DMS 273 (cell line): ENCODE data around the gene ANKRD27.
"Not testable (repeated sequence)": the region's sequence is repeated elsewhere in the genome, so short reads cannot be mapped to it uniquely, and the experiment has no call there.

Experiments
- DNase-seq: peaks from one replicate; lab custom pipeline; 2025; ENCODE audit not compliant: unreplicated experiment; lab: John Stamatoyannopoulos, UW

The ANKRD27 gene

DNA sequence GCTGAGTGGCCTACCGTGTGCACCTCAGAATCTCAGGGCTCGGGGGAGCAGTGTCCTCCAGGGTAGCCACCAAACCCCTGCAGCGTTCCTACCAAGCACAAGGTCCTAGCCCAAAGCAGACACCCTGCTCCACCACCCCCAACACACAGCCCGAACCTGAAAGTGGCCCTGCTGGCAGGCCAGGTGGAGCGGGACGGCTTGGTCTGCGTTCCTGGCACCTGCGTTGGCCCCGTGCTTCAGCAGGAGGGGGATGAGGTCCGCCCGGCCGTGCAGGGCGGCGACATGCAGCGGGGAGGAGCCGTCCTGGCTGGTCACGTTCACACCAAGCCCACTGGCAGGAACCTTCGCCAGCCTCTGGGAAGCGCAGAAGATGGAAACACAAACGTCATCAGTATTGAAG is 67.5 kb downstream of the ANKRD27 start:
- no peak for DNase-seq

DNA sequence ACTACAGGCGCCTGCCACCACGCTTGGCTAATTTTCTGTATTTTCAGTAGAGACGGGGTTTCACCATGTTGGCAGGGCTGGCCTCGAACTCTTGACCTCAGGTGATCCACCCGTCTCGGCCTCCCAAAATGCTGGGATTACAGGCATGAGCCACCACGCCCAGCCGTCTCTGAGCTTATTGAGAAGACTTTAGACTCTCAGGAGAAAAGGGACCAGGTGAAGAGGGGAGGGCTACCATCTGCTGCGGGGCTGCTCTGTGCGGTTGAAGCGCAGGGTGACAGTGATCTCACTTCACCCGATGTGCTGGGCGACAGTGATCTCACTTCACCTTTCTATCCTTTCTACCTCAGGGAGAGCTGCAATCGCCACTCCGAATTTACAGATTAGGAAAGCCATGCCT is 68.7 kb downstream of the ANKRD27 start:
- DNase-seq: no peak

DNA sequence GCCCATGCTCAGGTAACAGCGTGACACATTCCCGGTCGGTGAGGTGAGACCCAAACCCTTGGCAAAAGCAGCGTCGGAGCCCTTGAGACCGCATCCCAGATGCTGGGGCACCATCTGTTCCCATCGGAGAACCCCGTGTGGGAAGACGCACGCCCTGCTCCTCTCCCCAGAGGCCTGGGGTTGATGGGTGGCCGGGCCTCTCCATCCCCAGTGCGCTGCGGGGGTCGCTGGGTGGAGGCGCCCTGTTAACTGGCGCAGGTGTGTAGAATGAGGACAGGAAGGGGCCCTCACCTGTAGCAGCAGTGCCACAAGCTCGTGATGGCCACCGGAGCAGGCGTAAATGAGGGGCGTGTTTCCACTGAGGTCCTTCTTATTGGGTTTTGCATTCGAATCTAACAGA is 69.4 kb downstream of the ANKRD27 start:
- DNase-seq: no peak

DNA sequence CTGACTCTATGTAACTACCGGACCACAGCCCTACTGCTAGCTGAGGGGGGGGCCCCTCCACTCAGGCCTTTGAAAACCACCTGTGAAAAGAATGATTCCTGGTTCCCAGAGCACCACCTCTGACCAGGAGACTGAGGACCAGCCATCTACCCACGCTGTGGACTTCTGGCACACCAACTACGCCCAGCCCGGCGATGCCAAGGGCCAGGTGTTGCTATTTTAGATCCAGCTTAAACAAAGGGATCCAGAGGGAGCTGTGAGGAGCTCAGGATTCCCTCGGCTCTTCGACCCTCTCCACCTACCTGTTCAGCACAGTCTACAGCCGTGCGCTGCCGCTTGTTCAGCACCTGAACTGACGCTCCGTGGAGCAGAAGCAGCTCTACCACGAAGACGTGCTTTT is 71.0 kb downstream of the ANKRD27 start:
- no peak for DNase-seq

DNA sequence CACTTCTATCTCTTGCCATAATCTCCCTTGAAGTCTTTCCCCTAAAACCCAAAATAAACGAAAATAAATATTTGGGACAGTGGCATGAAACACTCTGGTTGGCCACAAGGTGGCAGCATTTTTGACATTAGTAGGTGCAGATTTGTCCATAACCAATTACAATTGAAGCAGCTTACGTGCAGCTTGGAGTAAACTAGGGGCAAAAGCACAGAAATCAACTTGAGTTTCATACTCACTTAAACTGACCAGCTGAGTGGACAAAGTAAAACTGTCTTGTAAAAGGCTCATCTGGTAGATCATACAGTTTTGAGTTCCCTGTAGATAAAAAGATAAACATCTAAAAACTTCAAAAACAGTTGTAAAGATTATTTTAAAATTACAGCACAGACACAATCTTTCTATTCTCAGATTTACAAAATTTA is 75.2 kb downstream of the ANKRD27 start:
- peak; percentile 75 for DNase-seq

DNA sequence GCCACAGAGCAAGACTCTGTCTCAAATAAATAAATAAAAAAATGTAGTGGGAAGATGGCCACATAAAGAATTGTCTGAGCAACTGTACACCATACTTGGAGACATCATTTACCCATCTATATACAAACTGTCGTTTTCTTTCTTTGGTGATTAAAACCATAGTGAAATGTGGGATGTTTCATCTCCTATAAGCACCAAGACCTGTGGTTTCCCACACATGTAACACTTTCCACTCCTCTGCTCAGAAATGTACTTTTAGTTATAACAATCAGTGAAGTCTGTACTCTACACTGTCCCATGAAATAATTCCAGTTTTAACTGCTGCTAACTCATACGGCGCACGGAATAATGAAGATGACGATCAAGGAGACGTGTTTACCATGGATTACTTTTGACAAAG is 75.7 kb downstream of the ANKRD27 start:
- DNase-seq: no peak

DNA sequence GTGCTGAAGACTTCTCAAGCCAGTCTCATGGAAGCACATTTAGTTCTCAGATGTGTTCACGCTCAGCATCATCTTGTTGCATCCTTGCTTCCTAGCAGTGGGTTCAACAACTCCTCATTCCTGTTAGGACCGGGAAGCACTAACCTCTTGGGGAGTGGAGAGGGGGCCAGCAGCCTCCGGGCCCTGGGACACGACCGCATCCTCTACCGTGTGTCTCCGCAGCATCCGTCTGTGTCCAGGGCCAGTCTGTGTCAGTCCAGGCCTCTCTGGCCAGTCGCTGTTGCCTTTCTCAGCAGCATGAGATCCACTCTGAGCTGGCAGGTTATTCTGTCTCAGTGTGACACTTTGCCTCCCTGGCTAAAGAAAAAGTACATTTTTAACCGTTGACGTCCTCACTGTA is 77.0 kb downstream of the ANKRD27 start:
- no peak for DNase-seq

DNA sequence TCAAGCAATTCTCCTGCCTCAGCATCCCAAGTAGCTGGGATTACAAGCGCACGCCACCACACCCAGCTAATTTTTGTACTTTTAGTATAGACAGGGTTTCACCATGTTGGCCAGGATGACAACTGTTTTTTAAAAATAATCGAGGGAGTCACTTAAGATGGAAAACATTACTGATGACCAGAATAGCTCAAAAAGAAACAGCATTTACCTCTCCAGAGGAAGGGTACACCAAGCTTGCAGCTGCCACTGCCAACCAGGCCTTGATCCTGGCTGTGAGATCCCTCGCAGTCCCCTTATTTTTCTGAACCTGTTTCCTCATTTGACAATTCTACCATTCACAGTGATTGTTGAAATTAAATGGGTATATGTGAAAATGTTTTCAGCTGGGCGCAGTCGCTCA is 79.5 kb downstream of the ANKRD27 start:
- DNase-seq: no peak

DNA sequence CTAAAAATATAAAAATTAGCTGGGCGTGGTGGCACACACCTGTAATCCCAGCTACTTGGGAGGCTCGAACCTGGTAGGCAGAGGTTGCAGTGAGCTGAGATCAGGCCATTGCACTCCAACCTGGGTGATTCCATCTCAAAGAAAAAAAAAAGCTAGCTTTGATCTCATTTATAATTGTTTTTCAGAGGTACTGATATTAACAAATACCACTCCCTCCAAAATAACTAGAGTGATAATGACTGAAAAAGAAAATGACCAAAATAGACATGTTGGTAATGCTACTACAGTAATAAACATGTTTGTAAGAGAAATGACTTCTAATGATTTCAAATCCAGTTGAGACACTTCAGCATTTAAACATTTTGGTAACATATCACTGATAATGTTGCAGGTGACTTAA is 81.0 kb downstream of the ANKRD27 start:
- DNase-seq: no peak

DNA sequence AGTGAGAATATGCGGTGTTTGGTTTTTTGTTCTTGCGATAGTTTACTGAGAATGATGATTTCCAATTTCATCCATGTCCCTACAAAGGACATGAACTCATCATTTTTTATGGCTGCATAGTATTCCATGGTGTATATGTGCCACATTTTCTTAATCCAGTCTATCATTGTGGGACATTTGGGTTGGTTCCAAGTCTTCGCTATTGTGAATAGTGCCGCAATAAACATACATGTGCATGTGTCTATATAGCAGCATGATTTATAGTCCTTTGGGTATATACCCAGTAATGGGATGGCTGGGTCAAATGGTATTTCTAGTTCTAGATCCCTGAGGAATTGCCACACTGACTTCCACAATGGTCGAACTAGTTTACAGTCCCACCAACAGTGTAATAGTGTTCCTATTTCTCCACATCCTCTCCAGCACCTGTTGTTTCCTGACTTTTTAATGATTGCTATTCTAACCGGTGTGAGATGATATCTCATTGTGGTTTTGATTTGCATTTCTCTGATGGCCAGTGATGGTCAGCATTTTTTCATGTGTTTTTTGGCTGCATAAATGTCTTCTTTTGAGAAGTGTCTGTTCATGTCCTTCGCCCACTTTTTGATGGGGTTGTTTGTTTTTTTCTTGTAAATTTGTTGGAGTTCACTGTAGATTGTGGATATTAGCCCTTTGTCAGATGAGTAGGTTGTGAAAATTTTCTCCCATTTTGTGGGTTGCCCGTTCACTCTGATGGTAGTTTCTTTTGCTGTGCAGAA is 87.1 kb downstream of the ANKRD27 start:
- DNase-seq: not testable (repeated sequence)

DNA sequence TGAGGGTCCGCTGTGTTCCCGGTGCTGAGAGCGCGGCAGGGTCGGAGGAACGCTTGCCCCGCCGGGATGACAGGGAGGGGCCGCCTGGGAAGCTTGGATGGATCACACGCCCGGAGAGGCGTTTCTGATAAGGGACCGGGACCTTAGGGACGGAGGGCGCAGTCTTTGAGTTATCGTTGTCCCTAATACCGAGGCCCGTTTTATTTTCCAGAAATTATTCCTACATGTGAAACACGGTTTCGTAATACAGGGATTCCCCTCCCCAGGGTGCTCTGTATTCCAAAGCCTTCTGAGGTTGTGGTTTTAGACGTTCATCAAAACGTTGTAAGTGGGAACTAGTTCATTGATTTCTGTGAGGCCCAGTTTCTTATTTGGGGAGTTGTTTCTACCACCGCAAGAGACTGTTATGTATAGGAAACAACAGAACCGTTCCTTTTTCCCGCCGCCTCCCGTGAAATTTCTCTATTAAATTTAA is 93.2 kb downstream of the ANKRD27 start:
- peak; percentile 49 for DNase-seq

DNA sequence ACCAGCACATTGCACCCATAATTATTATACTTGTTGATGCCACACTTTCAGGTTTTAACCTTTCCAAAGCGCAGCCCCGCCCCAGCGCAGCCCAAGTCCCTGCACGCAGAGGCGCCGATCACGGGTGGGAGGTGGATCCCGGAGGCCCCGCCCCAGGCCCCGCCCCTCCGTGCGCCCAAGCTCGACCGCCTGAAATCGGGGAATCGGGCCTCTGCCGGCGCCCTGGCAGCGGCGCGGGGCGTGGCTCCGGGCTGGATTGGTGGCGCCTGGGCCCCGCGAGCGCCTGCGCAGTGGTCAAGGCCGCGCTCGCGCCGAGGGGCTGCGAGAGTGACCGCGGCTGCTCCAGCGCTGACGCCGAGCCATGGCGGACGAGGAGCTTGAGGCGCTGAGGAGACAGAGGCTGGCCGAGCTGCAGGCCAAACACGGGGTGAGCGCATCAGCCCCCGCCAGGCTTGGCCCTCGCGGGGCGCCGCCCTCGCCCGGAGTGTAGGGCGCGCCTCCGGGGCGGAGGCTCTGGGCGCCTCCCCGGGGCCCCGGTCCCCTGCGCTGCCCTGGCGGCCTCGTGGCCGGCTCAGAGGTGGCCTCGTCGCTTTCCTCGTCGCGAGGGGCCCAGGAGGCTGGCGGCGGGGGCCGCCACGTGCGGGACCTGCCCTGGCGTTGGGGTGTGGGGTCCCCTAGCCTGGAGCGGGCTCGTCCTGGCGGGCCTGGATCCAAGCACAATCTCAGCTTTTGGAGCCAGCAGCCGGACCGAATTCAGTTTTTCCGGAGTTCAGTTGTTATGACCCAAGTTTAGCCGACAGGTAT is 93.9 kb downstream of the ANKRD27 start, which contains the start of gene PDCD5:
Gene PDCD5 (plus strand): TSS at position 290 of the 804 bp plus-strand sequence. CDS start 72 bp downstream, at position 362.
- peak; percentile 98 for DNase-seq

DNA sequence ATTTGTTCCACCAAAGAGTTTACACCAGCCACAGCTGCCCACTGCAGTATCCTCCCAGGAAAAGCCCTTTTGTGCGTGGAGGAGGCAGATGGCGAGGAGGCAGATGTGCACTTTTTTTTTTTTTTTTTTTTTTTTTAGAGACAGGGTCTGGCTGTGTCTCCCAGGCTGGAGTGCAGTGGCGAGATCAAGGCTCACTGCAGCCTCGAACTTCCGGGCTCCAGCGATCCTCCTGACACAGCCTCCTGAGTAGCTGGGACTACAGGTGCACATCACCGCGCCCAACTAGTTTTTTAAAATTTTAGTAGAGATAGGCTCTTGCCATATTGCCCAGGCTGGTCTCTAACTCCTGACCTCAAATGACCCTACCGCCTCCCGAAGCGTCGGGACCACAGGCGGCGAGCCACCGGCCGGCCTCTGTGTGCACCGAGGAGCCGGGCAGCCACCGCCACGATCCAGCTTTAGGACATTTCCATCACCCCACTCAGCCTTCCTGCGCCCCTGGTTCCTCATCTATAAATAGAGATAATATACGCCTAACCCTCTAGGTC is 94.6 kb downstream of the ANKRD27 start:
- peak; percentile 62 for DNase-seq

DNA sequence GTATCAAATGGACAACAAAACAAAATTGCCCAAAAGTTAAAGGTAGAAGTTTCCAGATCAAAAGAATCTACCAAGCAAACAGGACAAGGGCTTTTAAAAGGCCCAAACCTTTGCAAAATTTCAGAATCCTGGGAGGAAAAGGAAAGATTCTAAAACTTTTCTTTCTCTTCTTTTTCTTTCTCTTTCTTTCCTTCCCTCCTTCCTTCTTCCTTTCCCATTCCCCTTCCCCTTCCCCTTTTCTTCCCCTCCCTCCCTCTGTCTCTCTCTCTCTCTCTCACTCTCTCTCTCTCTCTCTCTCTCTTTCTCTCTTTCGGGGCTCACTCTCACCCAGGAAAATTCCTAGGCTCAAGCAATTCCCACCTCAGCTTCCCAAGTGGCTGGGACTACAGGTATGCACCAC is 98.2 kb downstream of the ANKRD27 start:
- DNase-seq: no peak

DNA sequence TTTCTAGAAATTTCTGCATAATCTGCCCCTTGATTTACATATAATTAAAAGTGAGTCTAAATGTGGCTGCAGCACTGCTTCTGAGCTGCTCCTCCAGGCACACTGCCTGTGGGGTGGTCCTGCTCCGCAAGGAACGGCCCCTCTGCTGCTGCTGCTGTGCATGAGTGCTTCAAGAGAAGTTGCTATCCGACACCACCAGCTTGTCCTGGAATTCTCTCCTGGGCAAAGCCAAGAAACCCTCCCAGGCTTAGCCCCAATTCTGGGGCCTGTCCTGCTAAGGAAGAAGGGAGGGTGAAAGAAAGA is 101.5 kb downstream of the ANKRD27 start:
- DNase-seq: no peak

DNA sequence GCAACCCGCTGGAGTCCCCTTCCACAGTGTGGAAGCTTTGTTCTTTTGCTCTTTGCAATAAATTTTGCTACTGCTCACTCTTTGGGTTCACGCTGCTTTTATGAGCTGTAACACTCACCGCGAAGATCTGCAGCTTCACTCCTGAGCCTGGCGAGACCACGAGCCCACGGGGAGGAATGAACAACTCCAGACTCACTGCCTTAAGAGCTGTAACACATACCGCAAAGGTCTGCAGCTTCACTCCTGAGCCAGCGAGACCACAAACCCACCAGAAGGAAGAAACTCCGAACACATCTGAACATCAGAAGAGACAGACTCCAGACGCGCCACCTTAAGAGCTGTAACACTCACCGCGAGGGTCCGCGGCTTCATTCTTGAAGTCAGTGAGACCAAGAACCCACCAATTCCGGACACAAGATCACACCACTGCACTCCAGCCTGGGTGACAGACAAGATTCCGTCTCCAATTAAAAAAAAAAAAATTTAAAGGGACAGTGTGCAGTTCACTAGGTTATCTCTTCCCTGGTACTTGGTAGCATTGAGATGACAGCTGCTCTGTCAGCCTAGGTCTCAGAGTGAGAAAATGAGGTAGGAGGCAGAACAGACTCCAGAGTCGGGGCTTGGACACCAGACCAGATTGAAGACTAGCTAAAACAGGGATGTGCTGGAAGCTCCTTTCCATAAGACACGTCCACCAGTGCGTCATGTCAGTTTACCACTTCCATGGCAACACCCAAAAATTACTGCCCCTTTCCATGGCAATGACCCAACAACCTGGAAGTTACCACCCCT is 102.1 kb downstream of the ANKRD27 start:
- DNase-seq: not testable (repeated sequence)

DNA sequence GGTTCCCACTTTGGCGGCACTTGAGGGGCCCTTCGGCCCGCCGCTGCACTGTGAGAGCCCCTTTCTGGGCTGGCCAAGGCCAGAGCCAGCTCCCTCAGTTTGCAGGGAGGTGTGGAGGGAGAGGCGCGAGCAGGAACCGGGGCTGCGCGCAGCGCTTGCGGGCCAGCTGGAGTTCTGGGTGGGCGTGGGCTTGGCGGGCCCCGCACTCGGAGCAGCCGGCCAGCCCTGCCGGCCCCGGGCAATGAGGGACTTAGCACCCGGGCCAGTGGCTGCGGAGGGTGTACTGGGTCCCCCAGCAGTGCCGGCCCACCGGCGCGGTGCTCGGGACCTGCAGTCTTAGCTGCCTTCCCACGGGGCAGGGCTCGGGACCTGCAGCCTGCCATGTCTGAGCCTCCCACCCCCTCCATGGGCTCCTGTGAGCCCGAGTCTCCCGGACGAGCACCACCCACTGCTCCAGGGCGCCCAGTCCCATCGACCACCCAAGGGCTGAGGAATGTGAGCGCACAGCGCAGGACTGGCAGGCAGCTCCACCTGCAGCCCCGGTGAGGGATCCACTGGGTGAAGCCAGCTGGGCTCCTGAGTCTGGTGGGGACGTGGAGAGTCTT is 103.4 kb downstream of the ANKRD27 start:
- not testable (repeated sequence) for DNase-seq

DNA sequence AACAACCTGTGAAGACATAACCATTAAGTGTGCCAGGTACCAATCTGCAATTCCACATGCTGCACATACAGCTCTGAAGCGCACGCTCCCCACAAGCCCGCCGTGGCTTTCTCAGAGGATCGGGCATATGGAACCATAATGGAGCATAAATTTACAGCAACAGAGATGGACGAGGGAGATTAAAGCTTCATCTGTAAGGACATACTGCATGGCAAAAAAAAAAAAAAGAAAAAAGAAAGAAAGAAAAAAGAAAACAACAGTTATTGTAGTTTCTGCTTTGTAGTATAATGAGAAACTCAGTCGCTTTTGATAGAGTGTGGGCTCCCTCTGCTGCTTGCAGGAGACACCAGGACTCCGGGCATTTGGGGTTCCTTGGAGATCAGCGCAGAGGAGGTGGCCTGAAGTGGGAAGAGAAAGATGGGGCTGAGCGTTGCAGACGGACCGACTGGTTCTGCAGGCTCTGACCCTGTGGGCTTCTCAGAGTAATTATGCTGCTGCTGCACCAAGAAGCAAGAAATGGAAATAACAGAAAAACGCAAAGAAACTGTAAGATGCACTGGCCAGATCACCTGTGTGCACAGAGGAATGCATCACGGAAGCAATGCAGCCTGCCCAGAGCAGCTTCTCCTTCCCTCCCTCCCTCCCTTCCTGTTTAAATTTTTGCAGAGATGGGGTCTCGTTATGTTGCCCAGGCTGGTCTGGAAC is 104.7 kb downstream of the ANKRD27 start:
- peak; percentile 85 for DNase-seq

DNA sequence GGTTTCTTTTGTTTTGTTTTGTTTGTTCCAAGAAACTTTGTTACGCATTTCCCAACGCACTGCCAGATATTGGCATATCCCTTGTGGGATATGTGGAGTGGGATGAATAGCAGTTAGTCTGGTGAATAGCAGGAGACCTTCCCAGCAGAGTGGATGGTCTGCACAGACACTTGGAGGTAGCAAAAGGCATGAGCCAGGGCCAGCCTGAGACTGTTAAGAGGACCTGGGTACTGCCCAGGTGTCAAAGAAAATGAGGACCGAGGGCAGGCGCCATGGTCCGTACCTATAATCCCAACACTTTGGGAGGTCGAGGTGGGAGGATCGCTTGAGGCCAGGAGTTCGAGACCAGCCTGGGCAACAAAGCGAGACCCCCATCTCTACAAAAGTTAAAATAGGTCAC is 107.5 kb downstream of the ANKRD27 start:
- DNase-seq: no peak

DNA sequence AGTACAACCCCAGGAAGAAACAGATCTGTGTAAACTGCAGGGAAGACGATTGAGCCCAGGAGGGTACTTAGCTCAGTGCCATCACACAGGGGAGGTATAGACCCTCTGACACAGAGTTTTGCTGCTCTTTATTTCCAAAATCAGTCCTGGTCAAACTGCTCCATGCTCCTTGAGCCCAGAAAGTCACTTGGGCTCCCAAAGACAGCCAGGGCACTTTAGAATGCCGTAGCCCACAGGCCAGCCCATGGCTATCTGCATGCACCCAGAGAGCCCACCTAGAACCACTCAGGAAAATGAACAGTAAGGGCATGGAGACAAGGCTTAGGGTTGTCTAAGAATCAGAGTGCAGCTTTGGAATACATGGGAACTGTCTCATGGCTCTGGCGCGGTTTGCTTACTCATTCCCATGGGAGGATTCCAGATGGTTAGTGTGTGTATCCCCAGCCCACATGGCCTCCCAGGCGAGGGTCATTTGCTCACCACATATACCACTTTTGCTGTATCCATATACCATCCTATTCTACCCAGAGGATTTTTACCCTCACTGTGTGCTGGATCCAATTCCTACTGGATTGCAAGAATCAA is 108.6 kb downstream of the ANKRD27 start:
- DNase-seq: peak; percentile 84
